IPS-NIHi7 (cell line): ENCODE data around the gene NRXN2.
"Not testable (repeated sequence)": the region's sequence is repeated elsewhere in the genome, so short reads cannot be mapped to it uniquely, and the experiment has no call there.

Source experiments
- DNase-seq: peaks from one replicate; pipeline ENCODE4 v3.0.0; 2012; ENCODE audit warnings: mixed read lengths; ENCODE audit errors: extremely low spot score

The NRXN2 gene

GRCh38 chr11:64606796-64607380 is 116.1 kb downstream of the NRXN2 start:
- no peak for DNase-seq

- DNase-seq = no peak
These were observed 117.1 kb downstream of the NRXN2 start for GRCh38 chr11:64605656-64606585.

- DNase-seq = peak; percentile 54
These were observed 117.8 kb downstream of the NRXN2 start for GRCh38 chr11:64605244-64605560.

GRCh38 chr11:64604458-64605243 is 118.3 kb downstream of the NRXN2 start:
- no peak for DNase-seq

GRCh38 chr11:64603411-64604110 is 119.4 kb downstream of the NRXN2 start:
- no peak for DNase-seq

- no peak for DNase-seq
These were observed 120.4 kb downstream of the NRXN2 start for GRCh38 chr11:64602466-64603070.

GRCh38 chr11:64601605-64602465 is 121.2 kb downstream of the NRXN2 start:
- no peak for DNase-seq

- DNase-seq = no peak
These were observed 122.6 kb downstream of the NRXN2 start for GRCh38 chr11:64600281-64600992.

- no peak for DNase-seq
These were observed 123.2 kb downstream of the NRXN2 start for GRCh38 chr11:64599698-64600211.

GRCh38 chr11:64598797-64599697 is 124.0 kb downstream of the NRXN2 start:
- no peak for DNase-seq

- no peak for DNase-seq
These were observed 124.7 kb downstream of the NRXN2 start for GRCh38 chr11:64598106-64598796.

GRCh38 chr11:64597671-64598101 is 125.3 kb downstream of the NRXN2 start:
- no peak for DNase-seq

- DNase-seq = not testable (repeated sequence)
These were observed 127.1 kb downstream of the NRXN2 start for GRCh38 chr11:64595922-64596321.

GRCh38 chr11:64594159-64594939 is 128.6 kb downstream of the NRXN2 start:
- no peak for DNase-seq

- DNase-seq = no peak
These were observed 129.6 kb downstream of the NRXN2 start for GRCh38 chr11:64593156-64594105.

GRCh38 chr11:64592656-64593055 is 130.3 kb downstream of the NRXN2 start:
- DNase-seq = no peak
